Colonic mucosa (tissue), 4 donors: ENCODE measurements around the gene GJC1. TPM values are rescaled to one million over a fixed set of nuclear protein-coding genes. Genes with fewer than 3 reads are reported as not detected.

Experiments
- DNase-seq: peaks from one replicate; pipeline ENCODE4 v3.0.0-alpha.2; 2020
- H3K27ac ChIP-seq: fragments of 200-600 bp; one replicate; pipeline ENCODE4 v1.8.0; 2021
- H3K27me3 ChIP-seq: fragments of 200-600 bp; one replicate; pipeline ENCODE4 v1.8.0; 2021
- H3K36me3 ChIP-seq: fragments of 200-600 bp; one replicate; pipeline ENCODE4 v1.8.0; 2021
- H3K4me1 ChIP-seq: fragments of 200-600 bp; one replicate; pipeline ENCODE4 v1.8.0; 2021; ENCODE audit warnings: mild to moderate bottlenecking
- H3K4me3 ChIP-seq: fragments of 200-600 bp; one replicate; pipeline ENCODE4 v1.8.0; 2021
- H3K9ac ChIP-seq, 2 donors: one replicate each; pipeline ENCODE4 v1.7.0; 2013; ENCODE audit warnings: control low read depth in 2 of 2, low read depth in 2 of 2, low read length in 2 of 2
- H3K9me3 ChIP-seq: fragments of 200-600 bp; one replicate; pipeline ENCODE4 v1.8.0; 2021
- CTCF ChIP-seq: fragments of 200-600 bp; IDR thresholded peaks from one replicate; pipeline ENCODE4 v1.8.0; 2022; ENCODE audit warnings: antibody characterized with exemption, mild to moderate bottlenecking
- intact Hi-C: fragments of 100-400 bp; cut with DNase I; formaldehyde crosslinking; loops from one replicate; pipeline ENCODE4 v1.14.1; 2022
- total RNA-seq, 2 donors: library from RNA; stranded (reverse); fragmentation: NEBNext Ultra II Directional in 1 of 2; extraction: Animal tissue kit (Norgen Biotek cat#: 25700) in 1 of 2; gene quantifications; one replicate each; pipeline ENCODE4 v1.2.1, GENCODE V29; 2021
- donor health status: healthy.
- donor health status: DM: no; HTN: no; CAD: no.
- donor health status: DM: no; HTN: no; CAD: no.

GJC1 gene
- total RNA-seq, 2 donors from 2014 or later = 1.1 to 8.2 TPM

GRCh38 chr17:44775838-44776621, 54.1 kb downstream of the GJC1 start:
- H3K9me3 ChIP-seq = no peaks in the 10 kb centered on the region
- no peak for DNase-seq
- intact Hi-C loops = loop anchor here (10.0 kb wide), 1 partner anchor 249 kb away; no protein-coding TSS in a partner anchor
- no peaks in the 10 kb centered on the region for H3K27me3 ChIP-seq
- H3K9ac ChIP-seq = peak overlapping the region; percentile 30 to 51
- peak overlapping the region; percentile 49 for H3K4me3 ChIP-seq
- H3K27ac ChIP-seq = no peak overlapping the region
- no peak for TF ChIP-seq CTCF
- no peaks in the 10 kb centered on the region for H3K4me1 ChIP-seq
- no peaks in the 10 kb centered on the region for H3K36me3 ChIP-seq

- DNase-seq = peak; percentile 99
- no peaks in the 10 kb centered on the region for H3K4me1 ChIP-seq
- TF ChIP-seq CTCF = no peak
- H3K27ac ChIP-seq = no peak overlapping the region
- H3K4me3 ChIP-seq = peak overlapping the region; percentile 49
- H3K9ac ChIP-seq = peak overlapping the region; percentile 47 to 63
- H3K27me3 ChIP-seq = no peaks in the 10 kb centered on the region
- no peaks in the 10 kb centered on the region for H3K9me3 ChIP-seq
- intact Hi-C loops = loop anchor here (10.0 kb wide), 1 partner anchor 250 kb away; no protein-coding TSS in a partner anchor
- no peaks in the 10 kb centered on the region for H3K36me3 ChIP-seq
These were observed 54.8 kb downstream of the GJC1 start for GRCh38 chr17:44775136-44775837.

- intact Hi-C loops = loop anchor here (5.0 to 10.0 kb wide), 2 partner anchors 108 to 250 kb away; no protein-coding TSS in a partner anchor
- Histone ChIP-seq H3K9me3 (no peaks in the 10 kb centered on the region), H3K4me1 (no peaks in the 10 kb centered on the region), H3K36me3 (no peaks in the 10 kb centered on the region), H3K27me3 (no peaks in the 10 kb centered on the region), H3K27ac (no peak overlapping the region), H3K9ac (peak overlapping the region; percentile 47 to 63), H3K4me3 (peak overlapping the region; percentile 49)
- DNase-seq = peak; percentile 95
- peak; percentile 98 for TF ChIP-seq CTCF
These were observed 55.6 kb downstream of the GJC1 start for GRCh38 chr17:44774271-44775135.

GRCh38 chr17:44773140-44773539, 56.9 kb downstream of the GJC1 start:
- DNase-seq = no peak
- intact Hi-C loops = loop anchor here (5.0 to 10.0 kb wide), 2 partner anchors 109 to 252 kb away; no protein-coding TSS in a partner anchor
- Histone ChIP-seq H3K27me3 (no peaks in the 10 kb centered on the region), H3K36me3 (no peaks in the 10 kb centered on the region), H3K4me3 (no peak overlapping the region), H3K9me3 (no peaks in the 10 kb centered on the region), H3K27ac (no peak overlapping the region), H3K9ac (no peak overlapping the region), H3K4me1 (no peaks in the 10 kb centered on the region)
- no peak for TF ChIP-seq CTCF
